ENCODE measurements around the gene TJP2.

DNA sequence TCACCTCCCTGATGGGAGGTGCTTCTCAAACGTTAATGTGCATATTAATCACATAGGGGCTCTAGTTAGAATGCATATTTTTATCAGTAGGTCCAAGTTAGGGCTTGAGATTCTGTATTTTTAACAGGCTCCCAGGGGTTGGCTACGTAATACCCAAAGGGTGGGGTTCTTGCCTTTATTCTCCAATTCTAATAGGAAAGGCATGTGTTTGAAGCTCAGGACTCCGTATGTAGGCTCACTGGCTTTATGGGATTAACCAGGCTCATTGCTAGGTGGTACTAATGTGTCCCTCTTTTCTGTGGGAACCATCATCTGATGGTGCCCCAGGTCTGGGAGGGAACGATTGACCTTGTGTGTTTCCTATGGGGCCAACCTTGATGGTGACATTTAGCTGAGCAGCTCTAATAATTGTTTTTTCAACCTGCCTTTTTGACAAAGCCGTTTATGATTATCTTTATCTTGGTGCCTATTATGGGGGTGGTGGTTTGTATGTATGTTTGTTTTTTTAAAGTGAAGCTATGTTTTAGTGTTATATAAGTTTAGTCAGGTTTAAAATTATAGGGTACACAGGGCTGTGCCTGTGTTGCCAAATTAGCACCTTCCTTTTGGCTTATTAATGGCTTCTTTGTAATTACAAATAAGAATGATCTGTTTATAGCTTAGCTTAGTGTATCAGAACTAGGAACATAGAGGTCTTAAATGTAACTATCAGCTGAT, 20.8 kb downstream of the TJP2 start:
- TF ChIP-seq FOXP2 (optimal IDR thresholded peaks at IDR 0.05; ENCODE audit: control extremely low read depth, extremely low read length, insufficient read depth) (no peak), POLR2AphosphoS5 (IDR thresholded peaks at IDR 0.05; ENCODE audit: borderline replicate concordance, low read depth, low read length) (no peak), EZH2 (IDR thresholded peaks at IDR 0.05) (no peak)

Data from SK-N-MC (cell line).